Measurements from ENCODE around the gene CA12. TPM values are rescaled to one million over a fixed set of nuclear protein-coding genes. Genes with fewer than 3 reads are reported as not detected.

CA12 gene
- total RNA-seq, 2 donors from 2014 or later, result 1.3 to 5.5 TPM

DNA sequence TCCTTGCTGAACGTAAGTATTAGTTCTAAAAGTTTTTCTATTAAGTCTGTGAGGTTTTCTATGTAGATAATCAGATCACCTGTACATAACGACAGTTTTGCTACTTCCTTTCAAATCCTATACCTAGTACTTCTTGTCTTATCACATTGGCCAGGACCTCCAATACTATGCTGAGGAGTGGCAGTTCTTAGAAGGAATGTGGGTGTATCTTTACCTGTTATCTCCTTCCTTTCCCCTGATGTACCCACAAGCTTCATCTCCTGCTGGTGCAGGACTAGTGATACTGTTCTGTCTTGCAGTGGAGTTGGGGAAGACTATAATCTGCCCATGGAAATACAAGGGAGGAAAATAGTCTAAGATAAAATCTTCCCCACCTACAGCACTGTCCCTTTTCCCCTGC is 16.8 kb upstream of the CA12 start:
- no peak for DNase-seq (ENCODE audit: low spot score)
- Histone ChIP-seq H3K27me3 (no peaks in the 10 kb centered on the region), H3K4me3 (no peak overlapping the region), H3K9me3 (no peaks in the 10 kb centered on the region), H3K27ac (no peak overlapping the region), H3K4me1 (no peaks in the 10 kb centered on the region), H3K36me3 (no peaks in the 10 kb centered on the region)
- TF ChIP-seq, protein P1, sequence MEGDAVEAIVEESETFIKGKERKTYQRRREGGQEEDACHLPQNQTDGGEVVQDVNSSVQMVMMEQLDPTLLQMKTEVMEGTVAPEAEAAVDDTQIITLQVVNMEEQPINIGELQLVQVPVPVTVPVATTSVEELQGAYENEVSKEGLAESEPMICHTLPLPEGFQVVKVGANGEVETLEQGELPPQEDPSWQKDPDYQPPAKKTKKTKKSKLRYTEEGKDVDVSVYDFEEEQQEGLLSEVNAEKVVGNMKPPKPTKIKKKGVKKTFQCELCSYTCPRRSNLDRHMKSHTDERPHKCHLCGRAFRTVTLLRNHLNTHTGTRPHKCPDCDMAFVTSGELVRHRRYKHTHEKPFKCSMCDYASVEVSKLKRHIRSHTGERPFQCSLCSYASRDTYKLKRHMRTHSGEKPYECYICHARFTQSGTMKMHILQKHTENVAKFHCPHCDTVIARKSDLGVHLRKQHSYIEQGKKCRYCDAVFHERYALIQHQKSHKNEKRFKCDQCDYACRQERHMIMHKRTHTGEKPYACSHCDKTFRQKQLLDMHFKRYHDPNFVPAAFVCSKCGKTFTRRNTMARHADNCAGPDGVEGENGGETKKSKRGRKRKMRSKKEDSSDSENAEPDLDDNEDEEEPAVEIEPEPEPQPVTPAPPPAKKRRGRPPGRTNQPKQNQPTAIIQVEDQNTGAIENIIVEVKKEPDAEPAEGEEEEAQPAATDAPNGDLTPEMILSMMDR (IDR thresholded peaks at IDR 0.05), result no peak

DNA sequence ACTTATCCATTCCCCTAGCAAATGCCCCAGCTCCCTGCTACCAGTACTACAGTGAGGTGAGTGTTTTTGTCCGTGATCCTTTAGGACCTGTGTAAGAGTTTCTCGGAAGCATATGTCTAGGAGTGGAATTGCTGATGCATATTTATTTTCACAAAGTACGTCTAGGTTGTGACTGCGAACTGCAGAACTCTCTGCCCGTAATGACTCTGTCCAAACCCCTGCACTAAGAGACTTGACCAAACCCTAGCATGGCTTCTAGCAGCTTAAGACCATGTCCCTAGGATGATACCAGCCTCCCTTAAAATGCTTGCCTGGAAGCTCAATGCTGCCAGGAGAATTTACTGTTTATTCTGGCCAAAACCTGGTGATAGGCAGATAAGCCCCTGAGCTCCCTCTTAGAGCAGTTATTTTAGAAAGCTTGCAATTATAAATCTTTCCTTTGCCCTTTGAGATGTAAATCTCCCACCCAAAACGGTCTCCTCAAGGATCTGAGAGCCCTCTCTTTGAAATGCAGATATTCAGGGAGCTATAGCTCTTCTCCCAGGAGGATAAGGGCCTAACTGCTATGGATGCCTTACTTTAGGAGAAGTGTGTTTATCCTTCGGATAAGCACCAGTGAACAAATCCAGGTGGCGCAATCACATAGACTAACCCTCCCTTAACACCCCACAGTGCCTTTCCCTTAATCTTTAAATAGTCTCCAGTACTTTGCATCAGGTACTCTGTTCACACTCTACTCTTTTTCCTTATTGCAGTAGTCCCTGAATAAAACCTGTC is 14.7 kb upstream of the CA12 start:
- Histone ChIP-seq H3K27ac (no peak overlapping the region), H3K4me3 (no peak overlapping the region), H3K36me3 (no peaks in the 10 kb centered on the region), H3K4me1 (no peaks in the 10 kb centered on the region), H3K27me3 (no peaks in the 10 kb centered on the region), H3K9me3 (no peaks in the 10 kb centered on the region)
- DNase-seq (ENCODE audit: low spot score), result no peak
- TF ChIP-seq, protein P1 (IDR thresholded peaks at IDR 0.05), result no peak

DNA sequence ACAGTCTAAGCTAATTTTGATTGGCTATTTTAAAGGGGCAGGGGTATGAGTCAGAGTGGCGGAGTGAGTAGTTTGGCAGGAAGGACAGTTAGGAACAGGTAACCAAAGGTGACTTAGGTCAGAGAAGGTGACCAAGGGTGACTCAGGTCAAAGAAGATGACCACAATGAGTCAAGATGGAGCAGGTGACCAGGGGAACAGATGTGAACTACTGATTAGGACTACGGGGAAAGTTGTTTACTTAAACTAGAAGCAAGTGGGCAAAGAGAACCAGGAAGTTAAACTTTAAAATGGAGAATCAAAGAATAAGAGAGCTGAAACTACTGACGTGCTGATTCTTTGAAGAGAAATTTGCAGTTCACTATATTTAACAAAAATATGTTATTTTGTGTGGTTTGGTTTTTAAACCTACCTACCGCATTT is 14.1 kb upstream of the CA12 start:
- Histone ChIP-seq H3K9me3 (no peaks in the 10 kb centered on the region), H3K27ac (no peak overlapping the region), H3K4me1 (peaks cover 0 to 4% of the 10 kb centered on the region in 2 donors), H3K36me3 (no peaks in the 10 kb centered on the region), H3K4me3 (no peak overlapping the region), H3K27me3 (no peaks in the 10 kb centered on the region)
- DNase-seq (ENCODE audit: low spot score), result no peak
- TF ChIP-seq, protein P1 (IDR thresholded peaks at IDR 0.05), result no peak

DNA sequence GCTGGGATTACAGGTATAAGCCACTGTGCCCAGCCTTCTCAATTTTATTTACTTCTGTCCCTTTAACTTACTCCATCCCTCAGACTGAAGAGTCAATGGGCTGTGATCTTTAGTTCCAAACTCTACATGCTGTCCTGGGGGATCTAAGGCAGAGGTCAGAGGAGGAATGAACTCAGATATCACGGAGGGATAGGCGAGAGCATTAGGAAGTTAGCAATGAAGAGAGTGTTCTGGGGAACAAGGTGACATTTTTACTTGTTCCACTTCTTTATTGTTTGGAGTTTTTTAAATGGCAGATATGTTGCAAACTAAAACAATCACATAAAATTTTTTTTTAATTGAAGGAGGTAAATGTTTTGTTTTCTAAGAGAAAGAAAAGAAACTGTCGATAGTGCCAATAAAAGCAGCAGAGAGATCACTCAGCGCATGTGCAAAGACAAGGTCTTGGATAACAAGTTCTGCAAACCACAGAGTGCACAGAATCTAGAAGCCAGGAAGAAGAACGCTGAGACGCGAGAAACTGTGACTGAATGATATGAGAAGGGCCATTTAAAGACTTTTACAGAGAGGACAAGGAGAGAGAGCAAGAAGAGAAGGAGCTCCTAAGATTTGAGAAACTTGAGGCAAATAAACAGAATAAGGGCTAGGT is 10.8 kb upstream of the CA12 start:
- DNase-seq (ENCODE audit: low spot score), result no peak
- Histone ChIP-seq H3K9me3 (no peaks in the 10 kb centered on the region), H3K36me3 (no peaks in the 10 kb centered on the region), H3K27ac (no peak overlapping the region), H3K27me3 (no peaks in the 10 kb centered on the region), H3K4me1 (peaks cover 0 to 9% of the 10 kb centered on the region in 2 donors), H3K4me3 (no peak overlapping the region)
- TF ChIP-seq, protein P1 (IDR thresholded peaks at IDR 0.05), result no peak

DNA sequence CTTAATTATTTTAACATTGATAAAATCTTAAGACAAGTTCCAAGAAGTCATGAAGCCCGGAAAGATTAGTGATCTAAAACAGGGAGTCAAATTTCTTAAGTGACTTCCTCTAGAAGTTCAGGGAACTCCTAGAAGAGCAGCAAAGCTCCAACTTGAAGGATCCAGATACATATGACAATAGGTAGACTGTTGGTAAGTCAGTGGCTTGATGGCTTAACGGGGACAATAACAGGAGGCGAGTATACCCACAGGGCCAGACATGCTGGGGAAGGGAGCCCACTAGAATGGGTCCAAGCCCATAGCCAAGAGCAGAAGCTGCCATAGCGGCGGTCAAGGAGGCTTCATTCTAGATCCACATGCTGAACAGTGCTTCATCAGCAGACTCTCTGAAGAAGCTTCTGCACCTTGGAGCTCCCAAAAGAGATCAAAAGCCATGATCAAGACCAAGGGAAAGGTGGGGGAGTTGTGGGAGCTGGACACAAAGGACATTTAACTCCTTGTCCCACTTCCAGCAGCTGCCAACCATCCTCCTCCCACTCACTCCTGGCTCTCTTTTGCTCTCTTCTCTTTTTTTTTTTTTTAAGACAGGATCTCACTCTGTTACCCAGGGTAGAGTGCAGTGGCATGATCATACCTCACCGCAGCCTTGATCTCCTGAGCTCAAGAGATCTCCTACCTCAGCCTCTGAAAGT is 10.2 kb upstream of the CA12 start:
- Histone ChIP-seq H3K27ac (no peak overlapping the region), H3K9me3 (no peaks in the 10 kb centered on the region), H3K4me3 (no peak overlapping the region), H3K27me3 (no peaks in the 10 kb centered on the region), H3K4me1 (peaks cover 0 to 9% of the 10 kb centered on the region in 2 donors), H3K36me3 (no peaks in the 10 kb centered on the region)
- TF ChIP-seq, protein P1 (IDR thresholded peaks at IDR 0.05), result no peak
- no peak for DNase-seq (ENCODE audit: low spot score)

Data from right atrium auricular region (tissue), 2 donors.